ENCODE data around the gene CDK5RAP1. TPM values are rescaled to one million over a fixed set of nuclear protein-coding genes. Genes with fewer than 3 reads are reported as not detected.

CDK5RAP1 gene
- polyA plus RNA-seq, 1 experiment = 27.0 TPM

DNA sequence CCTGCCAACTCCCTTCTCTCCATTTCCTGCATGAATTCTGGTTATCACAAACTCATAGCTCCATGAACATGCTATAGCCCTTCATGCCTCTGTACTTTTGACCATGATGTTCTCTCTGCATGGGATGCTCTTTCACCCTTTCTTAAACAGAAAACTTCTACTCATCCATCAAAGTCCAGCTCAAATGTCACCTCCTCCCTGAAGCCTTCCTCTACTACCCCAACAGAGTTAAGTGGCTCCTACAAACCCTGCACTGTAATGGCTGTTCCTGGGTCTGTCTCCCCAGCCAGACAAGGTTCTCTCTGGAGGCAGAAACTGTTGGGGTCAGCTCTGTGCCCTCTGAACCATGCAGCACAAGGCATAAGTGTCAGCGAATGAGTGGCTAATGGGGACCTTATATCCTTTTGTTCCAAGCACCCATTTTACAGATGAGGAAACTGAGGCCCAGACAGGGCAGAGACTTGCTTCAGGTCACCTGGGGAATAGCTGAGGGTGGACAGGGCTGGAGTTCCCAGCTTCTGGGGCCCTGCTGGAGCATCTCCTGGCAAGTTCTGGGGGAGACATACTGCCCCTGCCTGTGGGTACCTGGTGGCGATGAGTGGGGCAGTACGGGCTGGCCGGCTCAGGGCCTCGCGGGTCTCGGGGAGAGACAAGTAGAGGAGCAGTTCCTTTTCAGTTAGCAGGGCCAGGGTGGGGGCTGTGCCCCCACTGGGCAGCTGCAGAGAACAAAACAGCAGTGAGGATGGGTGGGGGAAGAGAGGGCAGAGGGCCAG, 10.6 kb upstream of the CDK5RAP1 start:
- no peak overlapping the region for H3K4me3 ChIP-seq (ENCODE audit: low read depth, low read length)
- TF ChIP-seq, protein P1, sequence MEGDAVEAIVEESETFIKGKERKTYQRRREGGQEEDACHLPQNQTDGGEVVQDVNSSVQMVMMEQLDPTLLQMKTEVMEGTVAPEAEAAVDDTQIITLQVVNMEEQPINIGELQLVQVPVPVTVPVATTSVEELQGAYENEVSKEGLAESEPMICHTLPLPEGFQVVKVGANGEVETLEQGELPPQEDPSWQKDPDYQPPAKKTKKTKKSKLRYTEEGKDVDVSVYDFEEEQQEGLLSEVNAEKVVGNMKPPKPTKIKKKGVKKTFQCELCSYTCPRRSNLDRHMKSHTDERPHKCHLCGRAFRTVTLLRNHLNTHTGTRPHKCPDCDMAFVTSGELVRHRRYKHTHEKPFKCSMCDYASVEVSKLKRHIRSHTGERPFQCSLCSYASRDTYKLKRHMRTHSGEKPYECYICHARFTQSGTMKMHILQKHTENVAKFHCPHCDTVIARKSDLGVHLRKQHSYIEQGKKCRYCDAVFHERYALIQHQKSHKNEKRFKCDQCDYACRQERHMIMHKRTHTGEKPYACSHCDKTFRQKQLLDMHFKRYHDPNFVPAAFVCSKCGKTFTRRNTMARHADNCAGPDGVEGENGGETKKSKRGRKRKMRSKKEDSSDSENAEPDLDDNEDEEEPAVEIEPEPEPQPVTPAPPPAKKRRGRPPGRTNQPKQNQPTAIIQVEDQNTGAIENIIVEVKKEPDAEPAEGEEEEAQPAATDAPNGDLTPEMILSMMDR (IDR thresholded peaks at IDR 0.05; ENCODE audit: insufficient read depth, low read depth, low read length) = no peak
- H3K36me3 ChIP-seq (ENCODE audit: control insufficient read depth, insufficient read depth, low read length) = peaks cover 13% of the 10 kb centered on the region
- no peaks in the 10 kb centered on the region for H3K27me3 ChIP-seq (ENCODE audit: control insufficient read depth, insufficient read depth, low read length)
- ChIA-PET CTCF (interaction anchor here (0.9 to 1.3 kb wide), 2 partner anchors 8 to 256 kb away, joined by 4 read pairs; no protein-coding TSS in a partner anchor), POLR2A (no interaction called here)
- DNase-seq (ENCODE audit: low read depth) = no peak

DNA sequence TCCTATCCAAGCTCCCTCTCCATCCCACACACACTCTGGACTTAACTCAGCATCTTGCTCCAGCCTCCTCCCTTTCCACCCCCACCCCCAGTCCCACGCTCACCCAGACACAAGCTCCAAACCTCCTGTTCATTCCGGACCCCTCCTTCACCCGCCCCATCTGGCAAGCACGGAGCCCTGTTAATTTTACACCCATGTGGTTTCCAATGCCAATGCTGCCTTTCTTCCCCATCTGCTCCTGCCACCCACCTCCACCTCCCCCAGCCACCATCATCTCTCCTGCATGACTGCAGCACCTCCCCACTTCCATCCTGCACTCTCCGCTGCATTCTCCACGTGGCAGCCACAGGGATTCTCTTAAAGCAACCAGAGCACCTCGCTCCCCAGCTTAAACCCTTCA, 9.9 kb upstream of the CDK5RAP1 start:
- no peaks in the 10 kb centered on the region for H3K27me3 ChIP-seq (ENCODE audit: control insufficient read depth, insufficient read depth, low read length)
- TF ChIP-seq, protein P1 (IDR thresholded peaks at IDR 0.05; ENCODE audit: insufficient read depth, low read depth, low read length) = no peak
- DNase-seq (ENCODE audit: low read depth) = no peak
- no peak overlapping the region for H3K4me3 ChIP-seq (ENCODE audit: low read depth, low read length)
- ChIA-PET POLR2A (no interaction called here), CTCF (interaction anchor here (0.9 to 1.3 kb wide), 2 partner anchors 8 to 256 kb away, joined by 4 read pairs; no protein-coding TSS in a partner anchor)
- H3K36me3 ChIP-seq (ENCODE audit: control insufficient read depth, insufficient read depth, low read length) = peaks cover 14% of the 10 kb centered on the region

DNA sequence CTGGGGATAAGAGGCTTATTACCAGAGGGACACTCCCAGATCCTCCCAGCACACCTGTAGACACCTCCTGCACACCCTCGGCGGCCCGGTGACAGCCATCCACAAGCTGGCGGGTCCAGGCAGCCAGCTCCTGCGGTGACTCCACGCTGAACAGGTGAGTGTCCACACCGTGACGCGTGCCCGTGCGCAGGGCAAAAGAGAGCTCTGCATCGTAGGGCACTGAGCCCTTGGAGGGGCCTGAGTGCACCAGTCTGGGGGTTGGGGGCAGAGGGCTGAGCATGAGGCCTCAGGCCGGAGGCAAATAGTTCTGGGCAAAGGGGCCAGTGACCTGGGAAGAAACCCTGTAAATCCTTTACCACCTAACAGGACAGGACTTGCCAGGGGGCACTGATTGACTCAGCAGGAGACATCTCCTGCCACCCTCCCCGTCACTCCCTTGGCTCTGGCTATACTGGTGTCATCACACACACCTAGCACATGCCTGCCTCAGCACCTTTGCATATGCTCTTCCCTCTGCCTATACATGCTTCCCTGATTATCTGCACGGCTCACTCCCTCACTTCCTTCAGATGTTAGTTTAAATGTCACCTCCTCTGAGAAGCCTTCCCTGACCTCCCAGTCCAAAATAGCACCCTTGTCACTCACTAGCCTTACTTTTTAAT, 8.9 kb upstream of the CDK5RAP1 start:
- no peaks in the 10 kb centered on the region for H3K27me3 ChIP-seq (ENCODE audit: control insufficient read depth, insufficient read depth, low read length)
- H3K4me3 ChIP-seq (ENCODE audit: low read depth, low read length) = no peak overlapping the region
- H3K36me3 ChIP-seq (ENCODE audit: control insufficient read depth, insufficient read depth, low read length) = peaks cover 14% of the 10 kb centered on the region
- POLR2A ChIA-PET = no interaction called here
- no peak for DNase-seq (ENCODE audit: low read depth)
- CTCF ChIA-PET = no interaction called here
- TF ChIP-seq, protein P1 (IDR thresholded peaks at IDR 0.05; ENCODE audit: insufficient read depth, low read depth, low read length) = no peak

DNA sequence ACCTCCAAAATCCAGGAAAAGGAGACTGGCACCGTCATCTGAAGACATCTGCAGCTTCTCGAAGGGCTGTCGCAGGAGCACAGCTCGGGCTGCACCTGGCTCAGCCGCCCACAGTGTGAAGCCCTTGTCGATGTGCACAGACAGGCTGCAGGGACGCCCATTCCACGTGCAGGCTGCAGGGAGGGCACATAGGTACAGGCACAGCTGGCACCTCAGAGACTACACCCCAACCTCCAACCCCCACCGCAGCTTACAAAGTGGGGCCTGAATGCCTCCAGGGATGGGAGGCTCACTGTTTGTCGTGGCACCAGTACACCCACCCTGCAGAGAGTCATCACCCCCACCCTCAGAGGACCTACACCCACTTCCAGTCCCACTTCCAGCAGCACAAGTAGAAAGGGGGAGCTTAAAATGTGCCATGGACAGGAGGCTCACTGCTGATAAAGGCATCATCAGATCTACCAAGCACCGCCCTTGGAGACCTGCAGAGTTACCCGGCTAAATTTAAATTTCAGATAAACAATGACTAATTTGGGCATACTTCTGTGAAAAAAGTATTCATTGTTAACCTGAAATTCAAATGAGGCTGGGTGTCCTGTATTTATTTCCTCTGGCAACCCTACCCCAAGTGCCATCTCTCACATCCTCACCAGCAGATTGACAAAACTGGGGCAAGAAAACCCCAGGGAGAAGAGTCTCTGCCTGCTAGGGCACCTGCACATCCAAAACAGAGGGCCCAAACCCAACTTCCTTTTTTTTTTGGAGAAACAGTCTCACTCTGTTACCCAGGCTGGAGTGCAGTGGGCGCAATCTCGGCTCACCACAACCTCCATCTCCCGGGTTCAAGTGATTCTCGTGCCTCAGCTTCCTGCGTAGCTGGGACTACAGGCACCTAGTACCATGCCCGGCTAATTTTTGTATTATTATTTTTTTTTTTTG, 7.7 kb upstream of the CDK5RAP1 start:
- Histone ChIP-seq H3K4me3 (ENCODE audit: low read depth, low read length) (no peak overlapping the region), H3K27me3 (ENCODE audit: control insufficient read depth, insufficient read depth, low read length) (no peaks in the 10 kb centered on the region), H3K36me3 (ENCODE audit: control insufficient read depth, insufficient read depth, low read length) (peaks cover 14% of the 10 kb centered on the region)
- CTCF ChIA-PET = interaction anchor here (0.5 to 0.6 kb wide), 2 partner anchors 10 to 252 kb away, joined by 3 read pairs; no protein-coding TSS in a partner anchor
- no peak for DNase-seq (ENCODE audit: low read depth)
- POLR2A ChIA-PET = no interaction called here
- TF ChIP-seq, protein P1 (IDR thresholded peaks at IDR 0.05; ENCODE audit: insufficient read depth, low read depth, low read length) = no peak

Measured in BJ (cell line).